Tongue (tissue), 2 donors: ENCODE measurements around the gene ARHGEF28. TPM values are rescaled to one million over a fixed set of nuclear protein-coding genes. Genes with fewer than 3 reads are reported as not detected.

Source experiments
- DNase-seq: peaks from one replicate; pipeline ENCODE4 v3.0.0-alpha.2; 2015
- total RNA-seq: library from RNA; depleted of rRNA; stranded (reverse); fragments of >200 nt; gene quantifications from one replicate; pipeline ENCODE4 v1.2.3, GENCODE V29; 2014

Gene ARHGEF28
- total RNA-seq, 1 donor from 2014 or later = 22.0 TPM

DNA sequence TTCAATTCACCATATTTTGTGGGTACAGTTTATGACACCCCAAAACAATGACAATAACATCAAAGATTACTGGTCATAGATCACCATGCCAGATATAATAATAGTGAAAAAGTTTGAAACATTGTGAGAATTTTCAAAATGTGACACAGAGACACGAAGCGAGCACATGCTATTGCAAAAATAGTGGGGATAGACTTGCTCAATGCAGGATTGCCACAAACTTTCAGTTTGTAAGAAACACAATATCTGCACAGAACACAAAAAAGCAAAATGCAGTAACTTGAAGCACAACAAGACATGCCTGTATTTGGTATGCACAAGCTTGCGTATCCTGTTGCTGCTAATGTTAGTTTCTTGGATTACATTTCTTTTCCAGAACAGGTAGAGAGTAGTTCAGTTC, 35.8 kb downstream of the ARHGEF28 start:
- DNase-seq = no peak

DNA sequence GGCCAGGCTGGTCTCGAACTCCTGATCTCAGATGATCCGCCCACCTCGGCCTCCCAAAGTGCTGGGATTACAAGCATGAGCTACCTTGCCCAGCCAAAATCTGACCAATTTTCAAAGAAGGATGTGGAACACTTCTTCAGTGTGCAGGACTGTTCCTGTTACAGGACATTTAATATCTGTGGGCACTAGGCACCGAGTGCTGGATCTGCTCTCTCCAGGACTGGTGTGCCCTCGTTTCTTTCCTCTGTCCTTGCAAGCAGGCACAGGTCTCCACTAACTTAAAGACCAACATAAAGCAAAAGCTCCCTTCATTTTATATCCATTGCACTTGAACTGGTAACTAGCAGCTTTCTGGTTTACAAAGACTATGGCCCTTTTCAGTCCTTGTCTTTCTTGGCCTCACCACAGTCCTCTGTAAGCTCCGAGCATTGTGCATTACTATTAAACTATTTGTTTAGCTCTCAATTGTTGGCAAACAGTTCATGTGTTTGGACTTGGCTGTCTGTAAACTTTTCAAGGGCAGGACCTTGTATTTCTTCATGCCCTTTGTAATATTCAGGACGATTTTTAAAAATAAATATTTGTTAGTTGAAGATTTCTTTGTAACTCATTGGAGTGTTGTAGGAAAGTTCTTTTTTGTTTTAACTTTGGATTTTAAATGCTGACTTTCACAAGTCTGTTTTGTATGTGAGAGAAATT, 37.3 kb downstream of the ARHGEF28 start:
- no peak for DNase-seq

DNA sequence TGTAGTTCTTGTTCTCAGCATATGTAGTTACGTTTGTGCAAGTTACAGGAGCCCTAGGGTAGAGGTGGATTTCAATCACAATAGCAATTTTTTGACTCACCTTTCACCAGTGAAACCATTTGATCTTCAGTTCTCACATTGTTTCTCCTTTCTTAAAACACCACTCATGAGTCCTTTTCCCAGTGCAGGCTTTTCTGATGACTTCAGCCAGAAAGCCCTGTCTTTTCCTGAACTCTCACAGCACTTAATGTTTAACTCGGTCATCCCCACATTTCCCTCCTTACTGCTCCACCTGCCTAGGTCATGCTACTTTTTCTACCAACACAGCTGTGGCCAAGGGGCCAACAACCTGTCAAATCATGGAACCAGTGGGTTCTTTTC, 37.9 kb downstream of the ARHGEF28 start:
- no peak for DNase-seq

DNA sequence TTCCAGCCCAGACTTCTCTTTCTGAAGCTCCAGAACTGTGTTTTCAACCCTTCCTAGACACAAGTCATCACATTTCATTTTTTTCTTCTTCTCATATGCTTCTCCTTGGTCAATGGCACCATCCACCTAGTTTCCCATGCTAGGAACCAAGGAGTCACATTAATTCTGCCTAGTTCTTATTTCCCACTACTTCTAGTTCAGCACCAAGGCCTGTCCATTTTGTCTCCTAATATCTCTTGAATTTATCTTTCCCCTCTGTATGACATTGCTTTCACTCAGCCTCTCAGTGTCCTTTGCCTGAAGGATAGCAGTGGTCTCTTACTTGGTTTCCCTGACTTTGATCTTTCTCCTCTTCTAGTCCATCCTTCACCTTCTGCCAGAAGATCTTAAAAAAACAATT, 38.8 kb downstream of the ARHGEF28 start:
- no peak for DNase-seq

DNA sequence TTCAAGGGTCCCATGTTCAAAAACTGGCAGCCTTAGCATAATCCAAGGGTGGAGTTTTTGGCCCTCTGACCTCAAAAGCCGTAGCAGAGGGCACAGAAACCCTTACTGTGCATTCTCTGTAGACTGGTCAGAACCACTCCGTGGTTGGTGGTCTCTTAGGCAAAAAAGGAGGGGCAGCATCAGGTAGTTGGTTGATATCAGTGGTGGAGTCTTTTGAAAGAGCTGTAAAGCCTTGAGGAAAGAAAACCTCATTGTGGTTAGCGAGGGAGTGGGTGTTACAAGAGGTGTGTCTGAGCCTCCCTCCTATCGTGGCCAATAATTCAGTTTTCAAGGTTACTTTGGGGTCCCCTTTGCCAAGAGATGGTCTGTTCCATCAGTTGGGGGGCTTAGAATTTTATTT, 40.9 kb downstream of the ARHGEF28 start:
- no peak for DNase-seq

DNA sequence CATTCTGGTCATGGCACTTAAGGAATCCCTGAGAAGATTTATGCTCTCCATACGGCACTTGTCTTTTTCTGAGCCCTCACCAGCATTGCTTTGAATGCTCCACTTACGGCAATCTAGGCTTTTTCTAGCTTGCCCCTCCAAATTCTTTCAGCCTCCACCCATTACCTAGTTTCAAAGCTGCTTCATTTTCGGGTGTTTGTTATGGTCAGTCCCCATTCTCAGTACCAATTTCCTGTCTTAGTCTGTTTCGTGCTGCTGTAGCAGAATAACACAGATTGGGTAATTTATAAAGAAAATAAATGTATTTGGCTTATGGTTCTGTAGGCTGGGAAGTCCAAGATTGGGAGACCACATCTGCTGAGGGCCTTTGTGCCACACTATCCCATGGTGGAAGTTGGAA, 42.0 kb downstream of the ARHGEF28 start:
- no peak for DNase-seq

DNA sequence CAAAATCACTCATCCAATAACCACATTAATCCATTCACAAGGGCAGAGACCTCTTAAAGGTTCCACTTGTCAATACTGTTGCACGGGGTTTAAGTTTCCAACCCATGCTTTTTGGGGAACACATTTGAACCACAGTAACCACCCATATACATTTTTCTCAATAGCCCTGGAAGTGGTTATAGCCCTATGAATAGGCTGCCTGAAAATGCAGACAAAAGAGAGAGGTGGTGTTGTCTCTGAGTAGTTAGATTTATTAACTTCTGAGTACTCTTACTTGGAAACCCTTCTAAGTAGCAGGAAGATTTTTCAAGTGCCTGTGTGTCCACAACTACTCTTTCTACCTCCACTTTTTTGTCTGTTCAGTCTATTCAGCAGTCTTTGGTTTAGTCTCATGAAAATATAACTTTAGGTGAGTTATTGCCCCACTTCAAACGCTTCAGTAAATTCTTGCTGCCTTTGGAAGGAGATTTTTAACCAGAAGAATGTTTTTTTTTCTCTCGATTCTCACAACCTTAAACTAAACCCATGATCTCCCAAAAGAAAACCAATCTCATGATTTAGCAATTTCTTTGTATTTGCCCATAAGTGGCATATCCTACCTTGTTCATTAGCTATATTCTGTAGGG, 42.6 kb downstream of the ARHGEF28 start:
- DNase-seq = no peak

DNA sequence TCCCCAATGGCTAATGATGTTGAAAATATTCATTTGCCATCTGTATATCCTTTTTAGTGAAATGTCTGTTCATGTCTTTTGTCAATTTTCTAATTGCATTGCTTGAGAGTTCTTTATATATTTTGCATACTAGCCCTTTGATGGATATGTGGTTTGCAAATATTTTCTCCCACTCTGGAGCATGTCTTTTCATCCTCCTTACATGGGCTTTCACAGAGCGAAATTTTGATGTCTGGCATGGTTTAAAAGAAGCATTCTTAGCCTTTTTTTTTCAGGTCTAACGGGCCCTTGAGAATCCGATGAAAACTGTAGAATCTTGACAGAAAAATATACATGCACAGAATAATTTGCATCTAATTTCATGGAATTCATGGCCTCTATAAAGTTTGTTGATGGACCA, 44.7 kb downstream of the ARHGEF28 start:
- DNase-seq = no peak

DNA sequence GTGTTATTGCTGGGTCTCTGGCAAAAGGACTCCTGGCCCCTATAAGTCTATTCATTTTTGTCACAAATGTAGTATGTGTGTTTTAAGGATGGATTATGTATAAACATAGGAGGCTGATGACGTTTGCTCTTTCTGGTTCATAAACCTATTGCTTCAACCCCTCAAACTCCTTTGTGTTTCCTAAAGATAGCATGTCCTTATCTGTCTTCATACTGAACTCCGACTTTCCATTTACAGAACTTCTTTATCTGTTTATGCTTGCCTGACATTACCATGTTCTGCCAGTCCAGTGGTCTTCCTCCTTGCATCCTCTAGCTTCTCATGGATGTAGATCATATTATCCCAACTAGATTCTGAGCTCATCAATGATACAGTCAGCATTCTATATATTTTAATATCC, 46.1 kb downstream of the ARHGEF28 start:
- DNase-seq = no peak

DNA sequence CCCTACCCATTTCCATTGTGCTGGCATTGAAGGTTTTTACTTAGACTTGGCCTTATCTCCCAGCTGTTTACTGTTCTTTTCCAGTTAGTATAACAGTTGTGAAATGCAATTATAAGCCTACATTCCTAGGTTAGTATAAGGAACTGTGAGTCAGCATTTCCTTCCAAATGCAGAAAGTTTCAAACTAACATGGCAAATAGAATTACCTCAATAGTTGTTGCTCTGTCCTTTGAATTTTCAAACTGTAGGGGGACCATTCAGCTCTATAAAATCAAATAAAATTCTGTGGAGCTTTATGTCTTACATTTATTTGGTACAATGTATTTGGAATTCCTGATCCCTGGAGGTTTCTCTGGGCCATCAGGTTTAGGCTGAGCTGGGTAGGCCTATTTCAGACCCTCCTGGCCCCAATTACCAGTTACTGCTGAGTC, 47.2 kb downstream of the ARHGEF28 start:
- no peak for DNase-seq

DNA sequence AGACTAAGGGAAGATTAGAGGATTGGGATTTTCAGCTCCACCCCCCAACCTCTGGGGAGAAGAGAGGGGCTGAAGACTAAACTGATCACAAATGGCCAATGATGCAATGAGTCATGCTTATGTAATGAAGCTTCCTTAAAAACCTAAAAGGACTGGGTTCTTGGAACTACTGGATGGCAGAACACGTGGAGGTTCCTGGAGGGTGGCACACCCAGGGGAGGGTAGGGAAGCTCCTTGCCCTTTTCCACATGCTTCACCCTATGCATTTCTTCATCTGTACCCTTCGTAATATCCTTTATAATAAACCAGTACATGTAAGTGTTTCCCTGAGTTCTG, 48.6 kb downstream of the ARHGEF28 start:
- no peak for DNase-seq

DNA sequence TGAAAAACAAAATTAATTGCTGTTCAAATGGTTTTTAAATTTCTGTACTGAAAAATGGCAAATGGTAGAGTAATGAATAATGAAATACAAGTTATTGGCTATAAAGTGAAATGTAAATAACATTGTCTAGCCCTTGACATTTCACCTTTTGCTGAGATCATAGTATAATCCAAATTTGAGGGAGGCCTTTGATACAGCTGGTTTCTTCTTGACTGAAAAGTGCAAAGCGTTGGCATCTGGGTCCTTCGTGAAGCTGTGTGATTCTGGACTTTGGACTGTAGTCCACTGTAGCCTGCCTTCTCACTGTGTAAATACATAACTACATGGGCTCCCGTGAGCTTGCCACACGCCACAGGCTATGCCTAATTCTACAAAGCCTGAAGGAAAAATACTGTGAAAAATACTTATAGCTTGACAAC, 52.3 kb downstream of the ARHGEF28 start:
- no peak for DNase-seq

DNA sequence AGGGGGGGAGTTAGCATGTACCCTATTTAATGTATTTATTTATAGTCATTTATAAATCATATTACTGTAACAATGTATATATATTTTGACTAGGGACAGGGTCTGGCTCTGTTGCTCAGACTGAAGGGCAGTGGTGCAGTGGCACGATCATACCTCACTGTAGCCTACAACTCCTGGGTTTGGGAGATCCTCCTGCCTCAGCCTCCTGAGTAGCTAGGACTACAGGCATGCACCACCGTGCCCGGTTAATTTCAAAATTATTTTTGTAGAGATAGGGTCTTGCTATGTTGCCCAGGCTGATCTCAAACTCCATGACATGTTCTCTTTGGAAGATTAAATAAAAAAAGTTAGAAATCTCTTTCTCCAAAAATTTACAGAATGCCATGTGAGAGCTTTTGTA, 52.8 kb downstream of the ARHGEF28 start:
- DNase-seq = no peak

DNA sequence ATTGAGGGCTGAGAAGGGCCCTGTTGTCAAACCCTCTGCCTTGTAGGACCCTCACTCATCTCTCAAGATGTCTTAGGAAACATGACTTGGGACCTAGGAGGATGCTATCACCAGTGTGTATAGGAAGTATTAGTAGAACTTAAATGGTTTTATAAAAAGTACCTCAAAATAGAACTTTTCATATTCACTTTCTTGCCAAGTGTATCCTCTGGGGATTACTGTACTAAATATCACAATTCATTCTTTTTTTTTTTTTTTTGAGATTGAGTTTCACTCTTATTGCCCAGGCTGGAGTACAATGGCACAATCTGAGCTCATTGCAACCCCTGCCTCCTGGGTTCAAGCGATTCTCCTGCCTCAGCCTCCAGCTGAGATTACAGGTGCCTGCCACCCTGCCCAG, 56.2 kb downstream of the ARHGEF28 start:
- DNase-seq = no peak

DNA sequence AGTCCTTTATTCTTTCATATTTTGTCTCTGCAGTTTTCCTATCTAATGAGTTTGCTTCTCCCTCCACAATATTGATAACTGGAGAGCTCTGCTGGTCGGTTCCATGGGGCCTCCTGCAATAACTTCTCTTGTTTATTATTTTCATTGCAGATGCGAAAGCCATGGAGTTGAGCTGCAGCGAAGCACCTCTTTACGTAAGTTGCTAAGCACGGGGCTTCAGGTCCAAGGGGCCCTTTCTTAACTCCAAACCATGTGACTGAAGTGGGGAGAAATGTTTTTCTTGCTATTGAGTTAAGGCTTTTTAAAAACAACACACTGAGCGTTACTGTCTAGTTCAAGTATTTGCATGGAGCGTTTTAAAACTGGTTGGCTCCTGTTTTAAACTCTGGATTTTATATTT, 58.7 kb downstream of the ARHGEF28 start:
- DNase-seq = no peak

DNA sequence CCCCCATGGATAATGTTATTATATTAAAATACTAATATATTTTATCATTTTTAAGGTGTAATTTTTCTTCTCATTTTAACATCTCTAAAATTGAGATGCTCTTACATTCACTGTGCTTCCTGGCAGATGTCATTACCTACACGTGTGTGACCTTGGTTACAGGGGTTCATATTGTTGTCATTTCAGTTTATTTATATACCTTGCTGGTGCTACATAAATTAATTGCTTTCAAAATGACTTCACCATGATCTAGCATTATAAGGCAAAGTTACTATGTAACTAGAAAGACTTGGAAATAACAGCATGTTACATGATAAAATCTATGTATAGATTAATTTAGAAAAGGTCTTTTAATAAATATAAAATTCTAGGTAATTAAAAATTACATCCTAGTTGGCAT, 60.9 kb downstream of the ARHGEF28 start:
- DNase-seq = no peak

DNA sequence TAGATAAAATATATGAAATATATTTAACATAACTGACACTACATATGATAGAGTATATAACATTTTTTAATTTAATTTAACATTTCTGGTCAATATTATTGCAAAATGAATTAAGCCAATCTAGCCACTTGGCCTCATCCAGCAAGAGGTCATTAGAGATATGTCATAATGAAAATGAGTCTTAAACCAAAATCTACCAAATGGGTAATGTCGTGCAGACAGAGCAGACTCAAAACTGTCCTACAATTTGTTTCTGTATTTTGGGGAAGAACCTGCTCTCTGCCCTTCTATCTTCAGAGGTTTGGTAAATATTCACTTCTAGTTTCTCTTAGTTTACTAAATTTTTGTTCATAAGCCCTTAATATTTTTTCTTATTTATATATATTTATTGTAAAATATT, 61.4 kb downstream of the ARHGEF28 start:
- no peak for DNase-seq

DNA sequence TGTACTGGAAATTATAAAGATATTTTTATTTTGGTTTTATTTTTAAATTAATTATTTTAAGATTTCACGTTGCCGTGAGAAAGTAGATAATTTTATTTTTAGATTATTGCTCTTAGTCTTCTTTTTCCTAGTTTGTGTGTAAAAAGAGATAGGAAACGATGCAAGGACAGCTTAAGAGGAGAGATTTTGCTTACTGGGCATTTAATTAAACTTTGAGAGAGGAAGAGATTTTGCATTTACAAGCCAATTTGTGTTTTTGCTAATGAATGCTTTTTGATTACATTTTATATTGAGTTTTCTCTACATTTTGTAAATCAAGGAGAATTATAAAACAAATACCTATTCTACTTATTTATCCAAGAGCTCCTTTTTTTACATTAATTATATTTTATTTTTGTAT, 64.0 kb downstream of the ARHGEF28 start:
- DNase-seq = no peak

DNA sequence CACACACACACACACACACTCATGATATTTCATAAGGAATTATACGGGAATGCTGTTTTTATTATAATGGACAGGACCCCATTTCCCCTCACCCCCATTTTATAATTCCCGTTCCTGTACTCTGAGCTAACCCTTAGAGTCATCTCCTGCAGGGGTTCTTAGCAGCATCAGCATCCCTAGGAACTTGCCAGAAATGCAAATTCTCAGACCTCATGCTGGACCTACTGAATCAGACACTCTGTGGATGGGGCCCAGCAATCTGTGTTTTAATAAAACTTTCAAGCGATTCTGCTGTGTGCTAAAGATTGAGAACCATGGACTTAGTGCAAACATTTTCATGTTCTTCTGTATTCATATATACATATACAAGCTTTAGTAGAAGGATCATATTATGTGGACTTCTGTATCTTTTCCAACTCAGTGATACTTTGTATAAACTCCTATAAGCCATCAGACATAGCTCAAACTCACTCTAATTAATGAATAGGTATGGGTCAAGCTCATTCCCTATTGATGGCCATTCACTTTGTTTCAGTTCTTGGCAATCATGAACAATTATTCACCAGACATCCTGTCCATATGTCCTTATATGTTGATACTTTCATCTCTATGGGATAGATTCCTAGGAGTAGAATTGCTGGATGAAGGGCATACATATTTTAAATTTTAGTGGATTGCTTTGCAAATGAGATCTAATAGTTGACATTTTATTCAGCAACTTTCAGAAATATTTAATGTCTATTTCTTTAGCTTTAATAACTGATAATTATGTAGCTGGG, 65.5 kb downstream of the ARHGEF28 start:
- DNase-seq = no peak

DNA sequence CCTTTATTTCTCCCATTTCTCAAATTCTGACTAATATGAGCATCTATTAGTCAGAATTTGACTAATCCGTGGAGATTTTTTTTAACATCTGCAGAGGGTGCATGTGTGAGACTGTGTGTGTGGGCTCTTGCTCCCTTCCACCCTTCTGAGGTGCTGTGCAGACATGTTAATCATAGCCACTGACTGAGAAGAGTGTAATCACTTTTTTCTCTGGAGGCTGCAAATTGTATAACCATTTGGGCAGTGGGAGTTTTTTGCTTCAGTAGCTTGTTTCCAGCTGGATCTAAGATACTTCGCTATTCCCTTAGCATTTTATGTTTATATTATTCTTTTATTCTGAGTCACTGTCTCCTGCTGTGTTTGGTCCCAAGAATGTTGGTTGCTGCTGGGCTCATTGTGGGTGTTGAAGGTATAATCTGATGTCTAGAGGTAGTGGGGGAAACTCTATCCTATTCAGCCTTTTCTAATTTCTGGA, 66.2 kb downstream of the ARHGEF28 start:
- DNase-seq = no peak

DNA sequence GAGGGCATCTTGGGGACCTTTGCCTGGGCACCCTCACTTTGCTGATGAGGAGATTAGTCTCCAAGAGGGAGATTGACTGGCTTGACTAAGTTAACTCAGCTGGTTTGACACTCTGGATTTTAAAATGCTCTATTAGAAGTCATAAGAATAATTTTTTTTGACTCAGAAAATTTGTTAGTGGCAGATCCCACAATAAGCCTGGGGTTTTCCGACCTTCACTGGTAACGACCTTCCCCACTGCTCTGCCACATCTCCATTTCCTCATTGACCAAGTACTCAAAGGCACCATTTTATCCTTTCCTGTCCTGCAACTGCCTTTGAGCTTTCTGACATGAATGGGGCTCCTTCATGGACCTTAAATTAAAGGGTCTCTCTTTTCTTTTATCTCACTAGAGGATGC, 67.0 kb downstream of the ARHGEF28 start:
- no peak for DNase-seq

DNA sequence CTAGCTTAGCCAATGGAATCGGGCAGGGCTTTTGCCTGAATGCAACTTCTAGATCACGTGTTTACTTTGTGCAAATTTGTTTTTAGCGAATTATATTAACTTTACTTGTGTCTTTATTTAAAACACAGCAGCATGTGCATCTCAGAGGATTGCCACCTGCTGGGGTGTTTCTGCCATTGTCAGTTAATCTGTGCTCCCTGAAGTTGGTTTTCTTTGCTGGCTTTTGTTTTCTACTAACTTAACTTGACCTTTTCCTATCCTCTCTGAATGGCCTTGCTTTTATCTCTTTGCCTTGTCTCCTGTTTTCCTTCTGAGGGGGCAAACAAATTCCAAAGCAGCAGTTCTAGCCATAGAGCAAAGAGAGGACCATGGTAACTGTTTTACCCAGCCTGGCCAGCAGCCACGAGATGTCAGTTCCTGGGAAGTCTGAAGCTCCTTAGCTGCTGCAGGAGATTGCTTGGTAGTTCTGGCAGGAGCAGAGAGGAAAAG, 67.6 kb downstream of the ARHGEF28 start:
- DNase-seq = peak; percentile 12

DNA sequence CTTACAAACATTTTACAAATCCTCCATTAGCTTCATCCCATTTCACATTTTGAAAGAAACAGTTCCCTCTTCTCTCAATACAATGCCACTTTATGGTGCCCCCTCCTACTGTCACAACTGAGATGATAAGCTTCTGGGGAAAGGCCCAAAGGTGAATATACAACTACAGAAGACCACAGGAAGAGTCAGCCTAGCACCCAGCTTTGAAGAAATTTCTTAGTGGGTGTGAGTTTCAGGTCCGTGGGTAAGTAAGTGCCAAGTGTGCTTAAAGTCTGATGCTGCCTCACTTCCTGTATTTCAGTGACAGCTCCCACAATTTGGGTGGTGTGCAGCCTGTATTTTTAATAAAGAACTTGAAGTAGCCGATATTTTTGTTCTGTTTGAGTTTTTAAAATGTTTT, 68.1 kb downstream of the ARHGEF28 start:
- no peak for DNase-seq
